Heart right ventricle (tissue), 16 donors: ENCODE data around the gene MICAL3. TPM values are rescaled to one million over a fixed set of nuclear protein-coding genes. Genes with fewer than 3 reads are reported as not detected.

Source experiments
- ATAC-seq, 8 donors: fragments of 200-7000 bp; cut with Tn5 transposase; one replicate each; pipeline ENCODE4 v1.9.1; 2020; ENCODE audit warnings: mild to moderate bottlenecking in 8 of 8, moderate library complexity in 8 of 8, moderate number of reproducible peaks in 1 of 8
- DNase-seq, 2 donors: peaks; one replicate each; pipeline ENCODE4 v3.0.0-alpha.2; 2020
- H3K27ac ChIP-seq, 10 donors: fragments of 200-600 bp; sonication (generic) in 2 of 10; one replicate each; pipeline versions ENCODE4 v1.5.0 to v1.8.0; 2020 to 2022; ENCODE audit warnings: mild to moderate bottlenecking in 3 of 10
- H3K27me3 ChIP-seq, 7 donors: fragments of 200-600 bp; one replicate each; pipeline ENCODE4 v1.8.0; 2021 to 2022; ENCODE audit warnings: mild to moderate bottlenecking in 2 of 7
- H3K36me3 ChIP-seq, 9 donors: fragments of 200-600 bp; sonication (generic) in 1 of 9; one replicate each; pipeline versions ENCODE4 v1.5.0 to v1.8.0; 2020 to 2022; ENCODE audit warnings: mild to moderate bottlenecking in 2 of 9
- H3K4me1 ChIP-seq, 9 donors: fragments of 200-600 bp; sonication (generic) in 1 of 9; one replicate each; pipeline versions ENCODE4 v1.5.0 to v1.8.0; 2020 to 2022; ENCODE audit warnings: mild to moderate bottlenecking in 4 of 9
- H3K4me3 ChIP-seq, 10 donors: fragments of 200-600 bp; sonication (generic) in 2 of 10; one replicate each; pipeline versions ENCODE4 v1.5.0 to v1.8.0; 2020 to 2022; ENCODE audit warnings: mild to moderate bottlenecking in 7 of 10, moderate library complexity in 2 of 10
- H3K9me3 ChIP-seq, 11 donors: fragments of 200-600 bp in 10 of 11; sonication (generic) in 2 of 11; one replicate each; pipeline versions ENCODE4 v1.5.0 to v1.8.0; 2013 to 2022; ENCODE audit warnings: mild to moderate bottlenecking in 2 of 11, control low read depth in 1 of 11, moderate library complexity in 1 of 11
- CTCF ChIP-seq, 9 donors: fragments of 200-600 bp; sonication (generic) in 2 of 9; IDR thresholded peaks; one replicate each; pipeline versions ENCODE4 v1.5.0 to v1.8.0; 2021 to 2022; ENCODE audit warnings: antibody characterized with exemption in 9 of 9, mild to moderate bottlenecking in 5 of 9, moderate library complexity in 1 of 9
- WGBS, 2 donors: extraction: QIAGEN DNeasy Blood & Tissue Kit; methylation state at CpG; one replicate each; pipeline ENCODE4 v1.1.7; 2013; ENCODE audit warnings: inconsistent platforms in 1 of 2; 5-methylcytosine and 5-hydroxymethylcytosine counted together
- intact Hi-C, 10 donors: fragments of 100-400 bp; cut with DNase I; formaldehyde crosslinking; loops; one replicate each; pipeline versions ENCODE4 v1.11.1 to v1.14.2; 2022
- polyA plus RNA-seq, 2 donors: library from polyadenylated mRNA; stranded (reverse); fragments of 200-250 nt; gene quantifications; one replicate each; pipeline ENCODE4 v1.2.3, GENCODE V29; 2013
- total RNA-seq, 10 donors: library from RNA; stranded (reverse); fragmentation: NEBNext Ultra II Directional in 3 of 10; extraction: Animal tissue kit (Norgen Biotek cat#: 25700) in 3 of 10; gene quantifications; one replicate each; pipeline versions ENCODE4 v1.2.1 to v1.2.4, GENCODE V29; 2021 to 2023
- donor health status: Arrhythmogenic right ventricular cardiomyopathy.
- donor health status: ischemic (EF 13 %, LVEDD 7.1; RV severe dilation, severe dysfunction).
- donor health status: healthy with polysubstance abuse.
- donor health status: DM: no; HTN: yes; CAD: no.
- donor health status: DM: no; HTN: no; CAD: no.
- donor health status: ischemic (EF 25% LVEDD 6.9; RV normal size, moderate dysfunction).
- donor health status: ischemic (EF 25% LVEDD 5.7; RV mildly dilated, moderate dysfunction).
- donor health status: healthy.
- donor health status: DM: yes; HTN: yes; CAD: no.
- donor health status: Ischemic cardiomyopathy.
- donor health status: ischemic (EF 35%, LVEDD 5.7; RV mildly dilated, moderate dysfunction).
- donor health status: nonischemic (EF 11% LVEDD 7.7; RV severe dilation, severe dysfunction).
- donor health status: DM: yes; HTN: yes; CAD: no.
- donor health status: PGD.
- donor health status: ischemic (EF 29% LVEDD 5.4; RV normal size, mild dysfunction).
- donor health status: nonischemic (EF 23%, LVEDD 6.1; RV moderate dilation, normal function).

The MICAL3 gene
- total and polyA plus RNA-seq, 12 donors: 13.2 to 137 (median 109) TPM

- Histone ChIP-seq H3K4me1 (peaks cover 13 to 59% (median 37%) of the 10 kb centered on the region in 9 donors), H3K4me3 (no peak overlapping the region), H3K9me3 (no peaks in the 10 kb centered on the region), H3K36me3 (peaks cover 0 to 71% (median 22%) of the 10 kb centered on the region in 9 donors), H3K27ac (peak overlapping the region in 6 of 10 donors; percentile 31 to 59 (median 48)), H3K27me3 (no peaks in the 10 kb centered on the region)
- no peak for TF ChIP-seq CTCF (IDR thresholded peaks at IDR 0.05)
- intact Hi-C loops: no loop called here
- DNase-seq (no peak), ATAC-seq (peak in 1 of 8 donors; percentile 28)
- 89 to 90% methylated on average over 16 of the region's 16 CpGs for WGBS, 2 donors
These were observed 182.5 kb downstream of the MICAL3 start for GRCh38 chr22:17841836-17842235.

GRCh38 chr22:17838180-17838865, 186.0 kb downstream of the MICAL3 start:
- Histone ChIP-seq H3K36me3 (peaks cover 0 to 89% (median 22%) of the 10 kb centered on the region in 9 donors), H3K27me3 (no peaks in the 10 kb centered on the region), H3K4me1 (peaks cover 4 to 48% (median 29%) of the 10 kb centered on the region in 9 donors), H3K4me3 (no peak overlapping the region), H3K9me3 (no peaks in the 10 kb centered on the region), H3K27ac (peak overlapping the region in 2 of 10 donors; percentile 63 to 71)
- ATAC-seq (no peak), DNase-seq (no peak)
- intact Hi-C loops: no loop called here
- WGBS, 2 donors: 88% methylated on average over 13 of the region's 13 CpGs
- no peak for TF ChIP-seq CTCF (IDR thresholded peaks at IDR 0.05)

GRCh38 chr22:17836992-17837742, 187.2 kb downstream of the MICAL3 start:
- no peak for DNase-seq
- intact Hi-C loops: no loop called here
- 49 to 60% methylated on average over 14 of the region's 14 CpGs for WGBS, 2 donors
- H3K36me3 ChIP-seq: peaks cover 0 to 81% (median 22%) of the 10 kb centered on the region in 9 donors
- no peak overlapping the region for H3K4me3 ChIP-seq
- H3K9me3 ChIP-seq: no peaks in the 10 kb centered on the region
- no peaks in the 10 kb centered on the region for H3K27me3 ChIP-seq
- TF ChIP-seq CTCF (IDR thresholded peaks at IDR 0.05): no peak
- peak in 2 of 8 donors; percentile 18 to 33 for ATAC-seq
- H3K27ac ChIP-seq: peak overlapping the region in 7 of 10 donors; percentile 10 to 76 (median 66)
- peaks cover 7 to 52% (median 37%) of the 10 kb centered on the region in 9 donors for H3K4me1 ChIP-seq

GRCh38 chr22:17835256-17835655, 189.1 kb downstream of the MICAL3 start:
- TF ChIP-seq CTCF (IDR thresholded peaks at IDR 0.05): no peak
- Histone ChIP-seq H3K27ac (peak overlapping the region in 7 of 10 donors; percentile 36 to 76 (median 66)), H3K9me3 (no peaks in the 10 kb centered on the region), H3K27me3 (no peaks in the 10 kb centered on the region), H3K36me3 (peaks cover 0 to 68% (median 10%) of the 10 kb centered on the region in 9 donors), H3K4me1 (peaks cover 17 to 65% (median 51%) of the 10 kb centered on the region in 9 donors), H3K4me3 (no peak overlapping the region)
- intact Hi-C loops: no loop called here
- 71 to 73% methylated on average over 6 of the region's 6 CpGs for WGBS, 2 donors
- ATAC-seq (no peak), DNase-seq (no peak)
